H9 (cell line): ENCODE results near the gene GPC3. TPM values are rescaled to one million over a fixed set of nuclear protein-coding genes. Genes with fewer than 3 reads are reported as not detected.

Experiments
- DNase-seq: peaks from one replicate; pipeline ENCODE4 v3.0.0-alpha.2; 2017
- H2AFZ ChIP-seq: one replicate; pipeline ENCODE4 v1.6.1; 2013; ENCODE audit warnings: mild to moderate bottlenecking, low read length, control low read depth, moderate library complexity
- H2AK5ac ChIP-seq: 2 replicates; pipeline ENCODE4 v1.6.1; 2013; ENCODE audit warnings: low read length, control low read depth, mixed read lengths; ENCODE audit not compliant: insufficient read length
- H2BK120ac ChIP-seq: one replicate; pipeline ENCODE4 v1.6.1; 2013; ENCODE audit warnings: low read depth, mild to moderate bottlenecking, low read length, control low read depth, inconsistent platforms; ENCODE audit not compliant: poor library complexity, severe bottlenecking
- H2BK12ac ChIP-seq: 2 replicates; pipeline ENCODE4 v1.6.1; 2013; ENCODE audit warnings: low read length, control low read depth, mixed read lengths, low read depth; ENCODE audit not compliant: insufficient read length
- H2BK15ac ChIP-seq: 2 replicates; pipeline ENCODE4 v1.6.1; 2013; ENCODE audit warnings: low read depth, low read length, control low read depth
- H2BK20ac ChIP-seq: one replicate; pipeline ENCODE4 v1.6.1; 2013; ENCODE audit warnings: low read depth, mild to moderate bottlenecking, low read length, control low read depth, inconsistent platforms; ENCODE audit not compliant: poor library complexity, severe bottlenecking
- H2BK5ac ChIP-seq: 2 replicates; pipeline ENCODE4 v1.6.1; 2013; ENCODE audit warnings: low read length, control low read depth, mixed read lengths; ENCODE audit not compliant: insufficient read length
- H3K14ac ChIP-seq: 2 replicates; pipeline ENCODE4 v1.6.1; 2013; ENCODE audit warnings: low read length, control low read depth; ENCODE audit not compliant: insufficient read depth
- H3K18ac ChIP-seq: 2 replicates; pipeline ENCODE4 v1.6.1; 2013; ENCODE audit warnings: low read depth, mild to moderate bottlenecking, mixed read lengths, low read length, control low read depth; ENCODE audit not compliant: insufficient read length
- H3K23ac ChIP-seq: 2 replicates; pipeline ENCODE4 v1.6.1; 2013; ENCODE audit warnings: low read length, control low read depth, mixed read lengths, low read depth; ENCODE audit not compliant: insufficient read length
- H3K23me2 ChIP-seq: 2 replicates; pipeline ENCODE4 v1.6.1; 2013; ENCODE audit warnings: low read depth, mild to moderate bottlenecking, mixed read lengths, low read length, control low read depth; ENCODE audit not compliant: insufficient read length, poor library complexity, severe bottlenecking
- H3K27ac ChIP-seq: 2 replicates; pipeline ENCODE4 v1.5.1; 2013; ENCODE audit warnings: low read length, control low read depth, mixed read lengths, low read depth; ENCODE audit not compliant: insufficient read length
- H3K27me3 ChIP-seq: 2 replicates; pipeline ENCODE4 v1.6.1; 2013; ENCODE audit warnings: low read length, control low read depth, inconsistent platforms; ENCODE audit not compliant: insufficient read depth
- H3K4ac ChIP-seq: 2 replicates; pipeline ENCODE4 v1.6.1; 2013; ENCODE audit warnings: low read depth, mild to moderate bottlenecking, control low read depth, inconsistent platforms, low read length, moderate library complexity
- H3K4me1 ChIP-seq: 2 replicates; pipeline ENCODE4 v1.6.1; 2013; ENCODE audit warnings: low read length, control low read depth, inconsistent platforms; ENCODE audit not compliant: insufficient read depth
- H3K4me2 ChIP-seq: 2 replicates; pipeline ENCODE4 v1.6.1; 2013; ENCODE audit warnings: low read length, control low read depth, mixed read lengths; ENCODE audit not compliant: insufficient read length, insufficient read depth
- H3K56ac ChIP-seq: 2 replicates; pipeline ENCODE4 v1.6.1; 2013; ENCODE audit warnings: low read depth, mild to moderate bottlenecking, mixed read lengths, low read length, control low read depth; ENCODE audit not compliant: insufficient read length
- H3K79me1 ChIP-seq: 2 replicates; pipeline ENCODE4 v1.6.1; 2013; ENCODE audit warnings: low read depth, mild to moderate bottlenecking, moderate library complexity, low read length, control low read depth, inconsistent platforms; ENCODE audit not compliant: insufficient read depth, poor library complexity, severe bottlenecking
- H3K79me2 ChIP-seq: 2 replicates; pipeline ENCODE4 v1.6.1; 2013; ENCODE audit warnings: low read length, control low read depth, inconsistent platforms; ENCODE audit not compliant: insufficient read depth
- H3K9ac ChIP-seq: 2 replicates; pipeline ENCODE4 v1.6.1; 2013; ENCODE audit warnings: low read length, control low read depth, mixed read lengths; ENCODE audit not compliant: insufficient read length; ENCODE audit errors: extremely low read depth
- H3K9me3 ChIP-seq: one replicate; pipeline ENCODE4 v1.6.1; 2013; ENCODE audit warnings: low read depth, low read length, inconsistent platforms; ENCODE audit not compliant: control insufficient read depth
- H3T11ph ChIP-seq: one replicate; pipeline ENCODE4 v1.6.1; 2013; ENCODE audit warnings: mild to moderate bottlenecking, low read length, control low read depth, inconsistent platforms
- H4K20me1 ChIP-seq: one replicate; pipeline ENCODE4 v1.6.1; 2013; ENCODE audit not compliant: control insufficient read depth, insufficient read length, insufficient read depth
- H4K5ac ChIP-seq: 2 replicates; pipeline ENCODE4 v1.6.1; 2013; ENCODE audit warnings: low read depth, mild to moderate bottlenecking, mixed read lengths, low read length, control low read depth; ENCODE audit not compliant: insufficient read length
- H4K8ac ChIP-seq: replicated peaks from 2 replicates; pipeline ENCODE4 v1.6.1; 2013; ENCODE audit warnings: low read length, control low read depth, mixed read lengths, low read depth; ENCODE audit not compliant: insufficient read length
- H4K91ac ChIP-seq: 2 replicates; pipeline ENCODE4 v1.6.1; 2013; ENCODE audit warnings: low read depth, mild to moderate bottlenecking, moderate library complexity, mixed read lengths, low read length, control low read depth; ENCODE audit not compliant: insufficient read length
- H3K27ac Mint-ChIP-seq, 3 experiments: 2 replicates in 2 of 3; 3 replicates in 1 of 3; pipeline ENCODE4 v1.8.0; 2020 to 2021; ENCODE audit warnings: mixed read lengths in 3 of 3, mild to moderate bottlenecking in 1 of 3, moderate library complexity in 1 of 3
- H3K27me3 Mint-ChIP-seq: 2 replicates; pipeline ENCODE4 v1.8.0; 2021; ENCODE audit warnings: low read depth, mild to moderate bottlenecking, moderate library complexity, mixed read lengths
- H3K36me3 Mint-ChIP-seq, 3 experiments: 2 replicates in 2 of 3; 3 replicates in 1 of 3; pipeline ENCODE4 v1.8.0; 2020 to 2021; ENCODE audit warnings: low read depth in 3 of 3, mixed read lengths in 3 of 3; ENCODE audit not compliant: insufficient read depth in 1 of 3
- H3K4me1 Mint-ChIP-seq, 2 experiments: 2 replicates each; pipeline ENCODE4 v1.8.0; 2020; ENCODE audit warnings: mixed read lengths in 2 of 2
- H3K4me3 Mint-ChIP-seq, 2 experiments: 2 replicates in 1 of 2; 3 replicates in 1 of 2; pipeline ENCODE4 v1.8.0; 2020 to 2021; ENCODE audit warnings: mild to moderate bottlenecking in 2 of 2, mixed read lengths in 2 of 2, moderate library complexity in 1 of 2
- H3K9me3 Mint-ChIP-seq, 2 experiments: 2 replicates in 1 of 2; 3 replicates in 1 of 2; pipeline ENCODE4 v1.8.0; 2020; ENCODE audit warnings: mild to moderate bottlenecking in 2 of 2, mixed read lengths in 2 of 2, moderate library complexity in 1 of 2
- WGBS: extraction: QIAGEN DNeasy Blood & Tissue Kit; methylation state at CpG from one replicate; pipeline ENCODE4 v1.1.7; 2013; ENCODE audit warnings: missing lambda C conversion rate, low lambda C conversion rate, mixed read lengths; ENCODE audit not compliant: insufficient read length; ENCODE audit errors: extremely low coverage; 5-methylcytosine and 5-hydroxymethylcytosine counted together
- total RNA-seq: library from RNA; stranded (reverse); gene quantifications from 2 replicates; pipeline ENCODE4 v1.2.1, GENCODE V29; 2021
- TF ChIP-seq, protein P1 (sequence below): fragments of 200-600 bp; sonication (generic); conservative IDR thresholded peaks from 3 replicates; pipeline ENCODE4 v1.8.0; 2021; ENCODE audit warnings: antibody characterized with exemption, mild to moderate bottlenecking

Gene GPC3
- total RNA-seq, 1 experiment from 2014 or later: 108 TPM

DNA sequence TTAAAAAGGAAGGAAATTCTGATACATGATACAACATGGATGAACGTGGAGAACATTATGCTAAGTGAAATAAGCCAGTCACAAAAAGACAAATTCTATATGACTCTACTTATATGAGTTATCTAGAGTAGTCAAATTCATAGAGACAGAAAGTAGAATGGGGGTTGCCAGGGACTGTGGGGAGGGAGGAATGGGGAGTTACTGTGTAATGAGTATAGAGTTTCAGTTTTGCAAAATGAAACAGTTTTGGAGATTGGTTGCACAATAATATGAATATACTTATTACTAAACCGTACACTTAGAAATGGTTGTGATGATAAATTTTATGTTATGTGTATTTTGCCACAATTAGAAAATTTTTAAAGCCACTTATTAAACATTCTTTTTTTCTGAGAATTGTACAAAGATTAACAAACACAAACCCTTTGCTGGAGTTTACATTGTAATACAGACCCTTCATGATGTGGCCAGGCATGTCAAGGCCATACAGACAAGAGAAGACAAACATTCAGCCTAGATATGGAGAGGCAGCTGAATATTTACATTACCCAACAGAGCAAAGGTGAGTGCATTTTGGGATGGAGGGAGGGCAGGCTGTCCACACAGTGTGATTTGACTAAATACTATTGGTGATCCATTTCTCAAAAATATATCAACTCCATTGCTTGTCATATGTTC is 21.2 kb upstream of the GPC3 start:
- TF ChIP-seq, protein P1, sequence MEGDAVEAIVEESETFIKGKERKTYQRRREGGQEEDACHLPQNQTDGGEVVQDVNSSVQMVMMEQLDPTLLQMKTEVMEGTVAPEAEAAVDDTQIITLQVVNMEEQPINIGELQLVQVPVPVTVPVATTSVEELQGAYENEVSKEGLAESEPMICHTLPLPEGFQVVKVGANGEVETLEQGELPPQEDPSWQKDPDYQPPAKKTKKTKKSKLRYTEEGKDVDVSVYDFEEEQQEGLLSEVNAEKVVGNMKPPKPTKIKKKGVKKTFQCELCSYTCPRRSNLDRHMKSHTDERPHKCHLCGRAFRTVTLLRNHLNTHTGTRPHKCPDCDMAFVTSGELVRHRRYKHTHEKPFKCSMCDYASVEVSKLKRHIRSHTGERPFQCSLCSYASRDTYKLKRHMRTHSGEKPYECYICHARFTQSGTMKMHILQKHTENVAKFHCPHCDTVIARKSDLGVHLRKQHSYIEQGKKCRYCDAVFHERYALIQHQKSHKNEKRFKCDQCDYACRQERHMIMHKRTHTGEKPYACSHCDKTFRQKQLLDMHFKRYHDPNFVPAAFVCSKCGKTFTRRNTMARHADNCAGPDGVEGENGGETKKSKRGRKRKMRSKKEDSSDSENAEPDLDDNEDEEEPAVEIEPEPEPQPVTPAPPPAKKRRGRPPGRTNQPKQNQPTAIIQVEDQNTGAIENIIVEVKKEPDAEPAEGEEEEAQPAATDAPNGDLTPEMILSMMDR: no peak
- no CpG with 5 or more reads among the region's 2 CpGs for whole genome bisulfite sequencing

More for the DNA sequence above, 21.2 kb upstream of the GPC3 start:
- H3K56ac ChIP-seq: no peak overlapping the region
- no peak overlapping the region for H2BK20ac ChIP-seq
- H3K14ac ChIP-seq: no peak overlapping the region
- H3K79me1 ChIP-seq: no peaks in the 10 kb centered on the region
- no peaks in the 10 kb centered on the region for H3K27me3 ChIP-seq
- no peak overlapping the region for H3K4ac ChIP-seq
- H3K4me3 Mint-ChIP-seq: no peak overlapping the region
- H3K4me2 ChIP-seq: no peak overlapping the region
- H2BK5ac ChIP-seq: no peak overlapping the region
- H3K9ac ChIP-seq: no peak overlapping the region
- H3K27ac ChIP-seq: no peak overlapping the region
- no peak overlapping the region for H2BK15ac ChIP-seq
- no peak overlapping the region for H4K8ac ChIP-seq
- no peaks in the 10 kb centered on the region for H3K36me3 Mint-ChIP-seq
- H2BK120ac ChIP-seq: no peak overlapping the region
- H2BK12ac ChIP-seq: no peak overlapping the region
- no peaks in the 10 kb centered on the region for H4K20me1 ChIP-seq
- no peak for DNase-seq
- no peaks in the 10 kb centered on the region for H3K9me3 ChIP-seq
- no peak overlapping the region for H3K18ac ChIP-seq
- no peak overlapping the region for H3K27ac Mint-ChIP-seq
- H3K23ac ChIP-seq: no peak overlapping the region
- H3K4me1 Mint-ChIP-seq: peaks cover 24 to 34% of the 10 kb centered on the region in 2 experiments
- H2AFZ ChIP-seq: no peak overlapping the region
- no peaks in the 10 kb centered on the region for H3K4me1 ChIP-seq
- no peaks in the 10 kb centered on the region for H3K79me2 ChIP-seq
- no peak overlapping the region for H4K5ac ChIP-seq
- no peaks in the 10 kb centered on the region for H3K9me3 Mint-ChIP-seq
- no peak overlapping the region for H3T11ph ChIP-seq
- no peaks in the 10 kb centered on the region for H3K23me2 ChIP-seq
- no peaks in the 10 kb centered on the region for H3K27me3 Mint-ChIP-seq
- no peak overlapping the region for H2AK5ac ChIP-seq
- H4K91ac ChIP-seq: no peak overlapping the region
